KOPT-K1 (cell line): ENCODE results near the gene UBE3A.

Source experiments
- H3K27ac ChIP-seq: fragments of 200-600 bp; sonication (generic); 2 replicates; pipeline ENCODE4 v1.5.1; 2016; ENCODE audit warnings: antibody characterized with exemption, mild to moderate bottlenecking, low read depth, low read length; ENCODE audit not compliant: poor library complexity, severe bottlenecking
- H3K36me3 ChIP-seq: fragments of 200-600 bp; sonication (generic); 2 replicates; pipeline ENCODE4 v1.5.1; 2017; ENCODE audit warnings: antibody characterized with exemption, mild to moderate bottlenecking, low read length, moderate library complexity; ENCODE audit not compliant: insufficient read depth
- H3K9me3 ChIP-seq: fragments of 200-600 bp; sonication (generic); 2 replicates; pipeline ENCODE4 v1.5.1; 2017; ENCODE audit warnings: antibody characterized with exemption, low read length, mild to moderate bottlenecking; ENCODE audit not compliant: insufficient read depth, poor library complexity, severe bottlenecking

The UBE3A gene

GRCh38 chr15:25402342-25402741, 36.5 kb downstream of the UBE3A start:
- H3K36me3 ChIP-seq, result peaks cover 94% of the 10 kb centered on the region
- no peak overlapping the region for H3K27ac ChIP-seq
- peaks cover 34% of the 10 kb centered on the region for H3K9me3 ChIP-seq

- Histone ChIP-seq H3K9me3 (peaks cover 34% of the 10 kb centered on the region), H3K27ac (no peak overlapping the region), H3K36me3 (peaks cover 93% of the 10 kb centered on the region)
Measured at GRCh38 chr15:25401501-25401900, 37.3 kb downstream of the UBE3A start.

- H3K9me3 ChIP-seq, result peaks cover 12% of the 10 kb centered on the region
- peaks cover 89% of the 10 kb centered on the region for H3K36me3 ChIP-seq
- no peak overlapping the region for H3K27ac ChIP-seq
Measured at GRCh38 chr15:25397100-25397499, 41.7 kb downstream of the UBE3A start.

GRCh38 chr15:25394898-25395297, 43.9 kb downstream of the UBE3A start:
- Histone ChIP-seq H3K9me3 (peaks cover 18% of the 10 kb centered on the region), H3K27ac (no peak overlapping the region), H3K36me3 (peaks cover 90% of the 10 kb centered on the region)

- peaks cover 95% of the 10 kb centered on the region for H3K36me3 ChIP-seq
- H3K27ac ChIP-seq, result no peak overlapping the region
- H3K9me3 ChIP-seq, result peaks cover 38% of the 10 kb centered on the region
Measured at GRCh38 chr15:25392806-25393205, 46.0 kb downstream of the UBE3A start.

GRCh38 chr15:25391971-25392721, 46.7 kb downstream of the UBE3A start:
- no peak overlapping the region for H3K27ac ChIP-seq
- peaks cover 95% of the 10 kb centered on the region for H3K36me3 ChIP-seq
- H3K9me3 ChIP-seq, result peaks cover 43% of the 10 kb centered on the region

- Histone ChIP-seq H3K27ac (no peak overlapping the region), H3K36me3 (peaks cover 99% of the 10 kb centered on the region)
Measured at GRCh38 chr15:25385986-25386385, 52.8 kb downstream of the UBE3A start.

GRCh38 chr15:25381579-25381978, 57.2 kb downstream of the UBE3A start:
- H3K9me3 ChIP-seq, result peaks cover 68% of the 10 kb centered on the region
- no peak overlapping the region for H3K27ac ChIP-seq
- H3K36me3 ChIP-seq, result peaks cover 84% of the 10 kb centered on the region

More at GRCh38 chr15:25385986-25386385, 52.8 kb downstream of the UBE3A start:
- peaks cover 91% of the 10 kb centered on the region for H3K9me3 ChIP-seq

GRCh38 chr15:25378501-25378901, 60.3 kb downstream of the UBE3A start:
- Histone ChIP-seq H3K36me3 (peaks cover 84% of the 10 kb centered on the region), H3K9me3 (peaks cover 37% of the 10 kb centered on the region), H3K27ac (no peak overlapping the region)

- peaks cover 8% of the 10 kb centered on the region for H3K9me3 ChIP-seq
- H3K36me3 ChIP-seq, result peaks cover 85% of the 10 kb centered on the region
- H3K27ac ChIP-seq, result no peak overlapping the region
Measured at GRCh38 chr15:25375557-25375956, 63.3 kb downstream of the UBE3A start.

GRCh38 chr15:25374143-25374542, 64.7 kb downstream of the UBE3A start:
- peaks cover 82% of the 10 kb centered on the region for H3K36me3 ChIP-seq

GRCh38 chr15:25372298-25372697, 66.5 kb downstream of the UBE3A start:
- Histone ChIP-seq H3K27ac (no peak overlapping the region), H3K36me3 (peaks cover 75% of the 10 kb centered on the region), H3K9me3 (no peaks in the 10 kb centered on the region)

More at GRCh38 chr15:25374143-25374542, 64.7 kb downstream of the UBE3A start:
- H3K9me3 ChIP-seq, result no peaks in the 10 kb centered on the region
- H3K27ac ChIP-seq, result no peak overlapping the region

- Histone ChIP-seq H3K27ac (no peak overlapping the region), H3K36me3 (peaks cover 75% of the 10 kb centered on the region), H3K9me3 (no peaks in the 10 kb centered on the region)
Measured at GRCh38 chr15:25368850-25369249, 70.0 kb downstream of the UBE3A start.

GRCh38 chr15:25366058-25366457, 72.8 kb downstream of the UBE3A start:
- H3K36me3 ChIP-seq, result peaks cover 71% of the 10 kb centered on the region
- no peak overlapping the region for H3K27ac ChIP-seq
- H3K9me3 ChIP-seq, result no peaks in the 10 kb centered on the region

GRCh38 chr15:25362545-25362944, 76.3 kb downstream of the UBE3A start:
- Histone ChIP-seq H3K27ac (no peak overlapping the region), H3K9me3 (no peaks in the 10 kb centered on the region), H3K36me3 (peaks cover 83% of the 10 kb centered on the region)

- Histone ChIP-seq H3K9me3 (peaks cover 34% of the 10 kb centered on the region), H3K27ac (no peak overlapping the region), H3K36me3 (peaks cover 91% of the 10 kb centered on the region)
Measured at GRCh38 chr15:25347707-25348106, 91.1 kb downstream of the UBE3A start.
